B cell (primary cell): Measurements from ENCODE around the gene MED22. TPM values are rescaled to one million over a fixed set of nuclear protein-coding genes. Genes with fewer than 3 reads are reported as not detected.
A peak's percentile ranks its signal among the peaks of the same experiment; 100 is the strongest.

Experiments
- ATAC-seq: fragments of 200-7000 bp; cut with Tn5 transposase; one replicate; pipeline ENCODE4 v1.10.0; 2021; ENCODE audit warnings: low read depth, mild to moderate bottlenecking, moderate number of reproducible peaks, moderate library complexity
- CTCF ChIA-PET: fragments of 350-600 bp; sonication (Branson Sonifier 250); formaldehyde crosslinking; loops from one replicate; lab custom pipeline; 2021; ENCODE audit warnings: antibody characterized with exemption, inconsistent platforms; lab: Charles Lee
- POLR2A ChIA-PET: fragments of 350-600 bp; sonication (Branson Sonifier 250); formaldehyde crosslinking; loops from one replicate; lab custom pipeline; 2021; ENCODE audit warnings: antibody characterized with exemption; lab: Charles Lee
- DNase-seq: peaks from one replicate; pipeline ENCODE4 v3.0.0; 2013
- H2AFZ ChIP-seq: 2 replicates; pipeline ENCODE4 v1.6.1; 2012; ENCODE audit warnings: mild to moderate bottlenecking, low read depth, low read length; ENCODE audit not compliant: insufficient read depth, poor library complexity, severe bottlenecking
- H3K27ac ChIP-seq, 2 donors: 1 replicate in 1 of 2; 2 replicates in 1 of 2; pipeline ENCODE4 v1.5.1; 2012 to 2013; ENCODE audit warnings: low read length in 2 of 2, mild to moderate bottlenecking in 2 of 2, moderate library complexity in 1 of 2
- H3K27me3 ChIP-seq, 4 experiments: fragments of 200-600 bp in 1 of 4; sonication (generic) in 1 of 4; replicated peaks in 1 of 4; 1 replicate in 2 of 4; 2 replicates in 2 of 4; pipeline versions ENCODE4 v1.6.1 to v1.7.0; 2013 to 2016; ENCODE audit warnings: low read length in 3 of 4, mild to moderate bottlenecking in 2 of 4, mixed read lengths in 1 of 4, moderate library complexity in 1 of 4; ENCODE audit not compliant: insufficient read depth in 4 of 4, control insufficient read depth in 3 of 4; ENCODE audit errors: control extremely low read depth in 1 of 4
- H3K36me3 ChIP-seq, 2 experiments: replicated peaks in 1 of 2; 1 replicate in 1 of 2; 2 replicates in 1 of 2; pipeline versions ENCODE4 v1.6.1 to v1.7.1; 2013; ENCODE audit warnings: low read length in 1 of 2; ENCODE audit not compliant: insufficient read depth in 2 of 2, control insufficient read depth in 1 of 2; ENCODE audit errors: control extremely low read depth in 1 of 2, extremely low read depth in 1 of 2
- H3K4me1 ChIP-seq, 2 donors: fragments of 200-600 bp in 1 of 2; sonication (generic) in 1 of 2; 1 replicate in 1 of 2; 2 replicates in 1 of 2; pipeline versions ENCODE4 v1.5.1 to v1.6.1; 2013 to 2017; ENCODE audit warnings: low read length in 2 of 2; ENCODE audit not compliant: control insufficient read depth in 2 of 2, insufficient read depth in 2 of 2
- H3K4me2 ChIP-seq: replicated peaks from 2 replicates; pipeline ENCODE3; 2012; ENCODE audit warnings: mild to moderate bottlenecking, low read depth, low read length; ENCODE audit not compliant: poor library complexity, severe bottlenecking
- H3K4me3 ChIP-seq, 5 experiments: fragments of 200-600 bp in 1 of 5; sonication (generic) in 1 of 5; 1 replicate in 3 of 5; 2 replicates in 2 of 5; pipeline versions ENCODE4 v1.5.1 to v1.7.0; 2011 to 2016; ENCODE audit warnings: low read length in 4 of 5, mild to moderate bottlenecking in 4 of 5, low read depth in 2 of 5, control low read depth in 1 of 5, moderate library complexity in 1 of 5; ENCODE audit not compliant: insufficient read depth in 1 of 5; ENCODE audit errors: control extremely low read depth in 1 of 5, extremely low read depth in 1 of 5
- H3K79me2 ChIP-seq: fragments of 200-600 bp; sonication (generic); one replicate; pipeline ENCODE4 v1.6.0; 2016; ENCODE audit warnings: low read length; ENCODE audit not compliant: control insufficient read depth, insufficient read depth
- H3K9ac ChIP-seq: fragments of 200-600 bp; sonication (generic); 2 replicates; pipeline ENCODE4 v1.6.1; 2017; ENCODE audit warnings: mild to moderate bottlenecking, low read length, moderate library complexity
- H3K9me3 ChIP-seq, 3 donors: one replicate each; pipeline versions ENCODE4 v1.6.1 to v1.7.1; 2013; ENCODE audit warnings: low read length in 2 of 3; ENCODE audit not compliant: control insufficient read depth in 2 of 3, insufficient read depth in 1 of 3; ENCODE audit errors: control extremely low read depth in 1 of 3
- H4K20me1 ChIP-seq: 2 replicates; pipeline ENCODE4 v1.6.0; 2012; ENCODE audit warnings: mild to moderate bottlenecking, low read length; ENCODE audit not compliant: insufficient read depth, control insufficient read depth, poor library complexity, severe bottlenecking
- H3K27ac Mint-ChIP-seq: one replicate; pipeline ENCODE4 v1.8.0; 2021; ENCODE audit warnings: mixed read lengths
- H3K27me3 Mint-ChIP-seq: one replicate; pipeline ENCODE4 v1.8.0; 2021; ENCODE audit warnings: mixed read lengths
- H3K4me1 Mint-ChIP-seq: one replicate; pipeline ENCODE4 v1.8.0; 2021; ENCODE audit warnings: mixed read lengths
- H3K4me3 Mint-ChIP-seq: one replicate; pipeline ENCODE4 v1.8.0; 2021; ENCODE audit warnings: mixed read lengths
- H3K9me3 Mint-ChIP-seq: one replicate; pipeline ENCODE4 v1.8.0; 2022; ENCODE audit warnings: mixed read lengths; ENCODE audit not compliant: insufficient read depth
- CTCF ChIP-seq: fragments of 200-600 bp; IDR thresholded peaks from one replicate; pipeline ENCODE4 v1.8.0; 2022; ENCODE audit warnings: antibody characterized with exemption, mild to moderate bottlenecking
- EZH2 ChIP-seq: IDR thresholded peaks from 2 replicates; pipeline ENCODE4 v1.6.1; 2012; ENCODE audit warnings: borderline replicate concordance, low read depth, mild to moderate bottlenecking, moderate library complexity, low read length; ENCODE audit not compliant: insufficient read depth, poor library complexity, severe bottlenecking
- WGBS: methylation state at CpG from one replicate; pipeline ENCODE4 v1.1.5; 2013; ENCODE audit warnings: missing lambda C conversion rate; ENCODE audit not compliant: insufficient coverage; 5-methylcytosine and 5-hydroxymethylcytosine counted together
- intact Hi-C: fragments of 100-400 bp; cut with micrococcal nuclease; formaldehyde crosslinking; loops from one replicate; pipeline ENCODE4 v1.10.0; 2022
- polyA plus RNA-seq: library from polyadenylated mRNA; depleted of rRNA; stranded (reverse); fragments of >200 nt; gene quantifications from 2 replicates; pipeline ENCODE4 v1.2.3, GENCODE V29; 2012
- total RNA-seq, 2 donors: library from RNA; stranded (reverse); fragments of 120-200 nt in 1 of 2; gene quantifications; 1 replicate in 1 of 2; 2 replicates in 1 of 2; pipeline versions ENCODE4 v1.2.3 to v1.2.4, GENCODE V29; 2013 to 2022

Gene MED22
- total and polyA plus RNA-seq, 2 donors (not counting 1 experiment from before 2014, with no cell fraction given), result 44.9 to 50.4 TPM

DNA sequence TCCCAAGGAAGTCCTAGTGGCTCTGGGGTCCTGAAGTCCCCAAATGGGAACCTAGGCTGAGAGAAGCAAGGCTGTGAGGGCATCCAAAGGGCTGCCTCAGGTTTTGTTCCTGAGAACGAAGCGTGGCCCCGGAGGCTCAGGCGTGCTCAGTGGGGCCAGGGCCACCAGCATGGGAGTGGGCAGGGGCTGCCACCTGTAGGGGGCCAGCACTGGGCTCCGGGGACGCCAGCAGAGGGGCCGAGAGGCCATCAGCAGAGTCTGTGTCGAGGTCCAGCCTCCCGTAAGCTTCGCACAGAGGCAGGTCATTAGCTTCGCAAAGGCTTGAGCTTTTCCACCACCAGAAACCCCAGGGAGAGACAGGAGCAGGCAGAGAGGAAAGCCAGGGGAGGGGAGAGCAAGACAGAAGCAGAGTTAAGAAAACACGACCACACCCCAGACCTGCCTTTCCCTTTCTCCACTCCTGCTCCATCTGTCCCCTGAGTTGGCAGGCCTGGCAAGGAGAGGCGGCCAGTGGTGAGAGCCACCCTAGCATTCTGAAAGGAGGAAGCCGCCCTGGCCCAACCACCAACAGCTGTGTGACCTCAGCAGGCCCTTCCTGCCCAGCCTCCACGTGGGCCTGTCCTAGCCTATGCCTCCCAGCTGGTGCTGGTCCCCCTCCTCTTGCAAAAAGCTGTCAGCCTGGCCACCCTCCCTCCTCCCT is 6.4 kb downstream of the MED22 start:
- Histone ChIP-seq H3K4me3 (no peak overlapping the region), H4K20me1 (no peaks in the 10 kb centered on the region), H2AFZ (no peak overlapping the region), H3K9me3 (peaks cover 0 to 9% (median 3%) of the 10 kb centered on the region in 3 donors), H3K27me3 (no peaks in the 10 kb centered on the region), H3K79me2 (peaks cover 30% of the 10 kb centered on the region), H3K27ac (peak overlapping the region; percentile 75), H3K4me2 (peak overlapping the region; percentile 67), H3K9ac (no peak overlapping the region), H3K36me3 (peaks cover 0 to 58% of the 10 kb centered on the region in 2 experiments), H3K4me1 (peaks cover 33 to 54% of the 10 kb centered on the region in 2 donors)
- Mint-ChIP-seq H3K9me3 (no peaks in the 10 kb centered on the region), H3K4me1 (peaks cover 53% of the 10 kb centered on the region), H3K27me3 (no peaks in the 10 kb centered on the region), H3K4me3 (peak overlapping the region; percentile 23), H3K27ac (peak overlapping the region; percentile 86)
- ChIA-PET CTCF (no interaction called here), POLR2A (no interaction called here)
- TF ChIP-seq EZH2, result no peak
- no peak for TF ChIP-seq CTCF
- 82% methylated on average over 12 of the region's 15 CpGs for WGBS
- intact Hi-C loops, result no loop called here
- DNase-seq (no peak), ATAC-seq (peak; percentile 16)

- intact Hi-C loops, result no loop called here
- Histone ChIP-seq H3K9me3 (peaks cover 0 to 13% (median 3%) of the 10 kb centered on the region in 3 donors), H3K4me1 (peaks cover 29 to 53% of the 10 kb centered on the region in 2 donors), H3K4me3 (no peak overlapping the region), H3K27ac (peak overlapping the region; percentile 75), H4K20me1 (no peaks in the 10 kb centered on the region), H3K27me3 (no peaks in the 10 kb centered on the region), H3K36me3 (peaks cover 0 to 58% of the 10 kb centered on the region in 2 experiments), H3K79me2 (peaks cover 27% of the 10 kb centered on the region), H3K9ac (peak overlapping the region; percentile 28), H3K4me2 (peak overlapping the region; percentile 67), H2AFZ (no peak overlapping the region)
- ATAC-seq, result no peak
- Mint-ChIP-seq H3K9me3 (no peaks in the 10 kb centered on the region), H3K4me3 (peak overlapping the region; percentile 70), H3K4me1 (peaks cover 53% of the 10 kb centered on the region), H3K27ac (peak overlapping the region; percentile 86), H3K27me3 (no peaks in the 10 kb centered on the region)
- POLR2A ChIA-PET, result no interaction called here
- TF ChIP-seq CTCF (no peak), EZH2 (no peak)
- DNase-seq, result no peak
- CTCF ChIA-PET, result interaction anchor here (1.8 kb wide), 1 partner anchor 13 kb away, joined by 5 read pairs; no protein-coding TSS in a partner anchor
- 90% methylated on average over 13 of the region's 13 CpGs for WGBS
Measured at GRCh38 chr9:133340916-133341315, 7.0 kb downstream of the MED22 start.
